Omental fat pad (tissue), 4 donors: ENCODE measurements around the gene LOXL3. TPM values are rescaled to one million over a fixed set of nuclear protein-coding genes. Genes with fewer than 3 reads are reported as not detected.

Source experiments
- ATAC-seq: fragments of 150-250 bp; one replicate; pipeline ENCODE4 v1.9.1; 2016; ENCODE audit warnings: mild to moderate bottlenecking, moderate library complexity; ENCODE audit not compliant: low FRiP score
- DNase-seq: peaks from one replicate; pipeline ENCODE4 v3.0.0-alpha.2; 2019; ENCODE audit warnings: low spot score
- total RNA-seq, 4 donors: library from RNA; depleted of rRNA; stranded (reverse); fragments of >200 nt; gene quantifications; one replicate each; pipeline ENCODE4 v1.1.0, GENCODE V29; 2016
- TF ChIP-seq, protein P1 (sequence below), 3 donors: fragments of 450-650 bp; IDR thresholded peaks; one replicate each; pipeline ENCODE4 v1.5.1; 2016 to 2017; ENCODE audit warnings: antibody characterized with exemption in 3 of 3, mild to moderate bottlenecking in 3 of 3, moderate library complexity in 2 of 3

The LOXL3 gene
- total RNA-seq, 4 donors from 2014 or later = 7.5 to 12.4 (median 9.1) TPM

DNA sequence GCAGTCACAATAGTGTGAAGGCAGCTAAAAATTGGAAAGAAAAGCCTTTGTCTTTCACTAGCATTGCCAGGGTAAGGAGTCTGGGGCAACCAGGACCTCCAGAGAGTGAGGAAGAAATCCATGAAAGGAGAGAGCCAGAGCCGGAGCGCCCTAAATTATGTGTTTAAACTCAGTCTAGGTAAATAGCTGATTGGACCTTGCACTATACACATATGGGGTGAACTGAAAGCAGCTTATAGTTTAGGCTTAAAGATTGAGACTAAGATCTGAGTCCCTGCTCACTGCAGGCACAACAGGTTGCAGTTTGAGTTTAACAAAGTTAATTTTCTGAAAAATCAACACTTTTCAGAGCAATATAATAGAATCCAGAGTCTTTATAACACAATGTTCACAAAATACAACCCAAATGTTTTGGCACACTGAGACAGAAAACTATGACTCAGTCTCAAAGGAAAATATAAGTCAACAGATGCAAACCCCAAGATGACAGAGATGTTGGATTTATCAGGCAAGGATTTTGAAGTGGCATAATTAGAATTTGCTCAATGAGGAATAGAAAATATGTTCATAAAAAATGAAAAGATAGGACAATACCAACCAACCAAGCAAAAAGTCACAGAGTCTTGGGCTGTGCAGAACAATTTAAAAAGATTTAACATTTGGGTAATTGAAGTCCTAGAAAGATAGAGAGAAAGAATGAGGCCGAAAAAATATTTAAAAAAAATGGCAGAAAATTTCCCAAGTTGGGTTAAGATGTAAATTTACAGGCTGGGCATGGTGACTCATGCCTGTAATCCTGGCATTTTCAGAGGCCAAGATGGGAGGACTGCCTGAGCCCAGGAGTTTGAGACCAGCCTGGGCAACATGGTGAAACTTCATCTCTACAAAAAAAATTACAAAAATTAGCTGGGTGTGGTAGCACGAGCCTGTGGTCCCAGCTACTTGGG, 40.4 kb upstream of the LOXL3 start:
- TF ChIP-seq, protein P1, sequence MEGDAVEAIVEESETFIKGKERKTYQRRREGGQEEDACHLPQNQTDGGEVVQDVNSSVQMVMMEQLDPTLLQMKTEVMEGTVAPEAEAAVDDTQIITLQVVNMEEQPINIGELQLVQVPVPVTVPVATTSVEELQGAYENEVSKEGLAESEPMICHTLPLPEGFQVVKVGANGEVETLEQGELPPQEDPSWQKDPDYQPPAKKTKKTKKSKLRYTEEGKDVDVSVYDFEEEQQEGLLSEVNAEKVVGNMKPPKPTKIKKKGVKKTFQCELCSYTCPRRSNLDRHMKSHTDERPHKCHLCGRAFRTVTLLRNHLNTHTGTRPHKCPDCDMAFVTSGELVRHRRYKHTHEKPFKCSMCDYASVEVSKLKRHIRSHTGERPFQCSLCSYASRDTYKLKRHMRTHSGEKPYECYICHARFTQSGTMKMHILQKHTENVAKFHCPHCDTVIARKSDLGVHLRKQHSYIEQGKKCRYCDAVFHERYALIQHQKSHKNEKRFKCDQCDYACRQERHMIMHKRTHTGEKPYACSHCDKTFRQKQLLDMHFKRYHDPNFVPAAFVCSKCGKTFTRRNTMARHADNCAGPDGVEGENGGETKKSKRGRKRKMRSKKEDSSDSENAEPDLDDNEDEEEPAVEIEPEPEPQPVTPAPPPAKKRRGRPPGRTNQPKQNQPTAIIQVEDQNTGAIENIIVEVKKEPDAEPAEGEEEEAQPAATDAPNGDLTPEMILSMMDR (IDR thresholded peaks at IDR 0.05) = no peak
- ATAC-seq (no peak), DNase-seq (no peak)

DNA sequence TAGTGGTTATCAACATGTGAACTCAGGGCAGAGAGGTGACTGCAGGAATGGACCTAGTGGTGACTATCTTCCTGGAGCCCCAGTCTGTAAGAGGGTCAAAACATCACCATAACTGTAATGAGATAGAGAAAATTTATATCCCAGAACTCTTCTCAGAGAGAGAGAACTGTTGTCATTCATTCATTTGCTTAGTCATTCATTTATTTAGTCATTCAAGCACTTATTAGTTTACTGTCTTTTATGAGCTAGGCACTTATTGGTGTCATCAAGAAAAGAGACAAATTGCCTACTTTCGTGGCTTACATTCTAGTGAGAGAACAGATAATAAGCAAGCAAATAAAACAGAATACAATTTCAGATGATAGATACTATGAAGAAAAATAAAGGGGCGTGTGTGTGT, 34.9 kb upstream of the LOXL3 start:
- DNase-seq (no peak), ATAC-seq (no peak)
- TF ChIP-seq, protein P1 (IDR thresholded peaks at IDR 0.05) = no peak

DNA sequence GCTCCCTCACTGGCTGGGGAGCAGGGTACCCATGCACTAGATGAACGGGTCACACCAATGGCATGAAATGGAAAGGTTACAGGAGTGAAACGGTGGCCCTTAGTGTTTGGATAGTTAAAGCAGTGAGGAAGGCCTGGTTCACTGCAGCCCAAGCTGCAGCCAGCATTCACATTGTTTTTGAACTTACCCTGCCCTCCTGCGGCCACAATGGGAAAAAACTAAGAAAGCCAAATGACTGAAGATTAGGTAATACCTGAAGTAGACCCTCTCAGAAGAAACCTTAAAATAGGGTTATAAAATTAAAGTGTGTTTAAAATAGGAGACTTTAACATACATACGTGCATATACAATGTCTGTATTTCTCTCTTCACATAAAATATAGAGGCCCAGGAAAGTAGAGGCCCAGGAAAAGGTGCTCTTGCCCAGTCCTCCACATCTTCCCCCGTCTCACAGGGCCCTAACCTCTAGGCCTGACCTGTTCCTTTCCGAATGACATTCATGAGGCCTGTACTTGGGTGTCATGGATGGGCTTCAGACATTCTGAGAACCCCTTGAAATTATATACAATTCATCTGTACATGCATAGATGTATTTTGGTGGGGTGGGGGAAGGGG, 34.0 kb upstream of the LOXL3 start:
- ATAC-seq (peak; percentile 73), DNase-seq (no peak)
- TF ChIP-seq, protein P1 (IDR thresholded peaks at IDR 0.05) = peak in 1 of 3 donors; percentile 13

DNA sequence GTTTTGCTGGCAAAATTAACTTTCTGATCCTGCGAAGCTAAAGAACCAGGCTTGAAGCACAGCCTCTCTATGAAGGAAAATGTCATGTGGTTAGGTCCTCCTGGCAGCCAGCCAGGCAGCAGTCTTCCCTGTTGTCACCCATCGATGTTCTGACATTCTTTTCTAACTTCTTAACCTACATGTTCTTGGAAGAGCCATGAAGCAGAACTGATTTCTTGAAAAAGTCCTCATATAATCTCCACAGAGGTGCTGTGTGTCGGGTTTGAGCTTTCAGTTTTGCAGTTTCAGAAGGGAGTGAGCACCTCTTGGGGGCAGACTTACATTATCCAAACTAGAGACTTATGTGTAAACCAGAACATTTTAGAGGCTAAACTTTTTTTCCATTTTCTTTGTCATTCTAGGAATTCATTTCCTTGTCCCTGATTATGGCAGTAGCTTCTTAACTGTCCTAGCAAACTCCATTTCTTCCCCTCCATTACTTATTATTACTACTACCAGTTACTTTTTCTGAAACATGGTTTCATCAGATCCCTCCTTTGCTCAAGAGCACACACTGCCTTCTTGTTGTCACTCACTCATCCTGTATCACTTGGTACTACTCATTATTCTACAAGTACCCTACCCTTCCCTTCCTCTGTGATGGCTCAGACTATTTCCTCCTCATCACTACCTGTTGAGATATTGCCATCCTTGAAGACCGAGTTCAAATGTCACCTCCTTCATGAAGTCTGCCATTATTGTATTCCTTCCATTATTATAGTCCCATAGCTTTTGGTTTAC, 31.9 kb upstream of the LOXL3 start:
- TF ChIP-seq, protein P1 (IDR thresholded peaks at IDR 0.05) = no peak
- ATAC-seq (no peak), DNase-seq (no peak)

DNA sequence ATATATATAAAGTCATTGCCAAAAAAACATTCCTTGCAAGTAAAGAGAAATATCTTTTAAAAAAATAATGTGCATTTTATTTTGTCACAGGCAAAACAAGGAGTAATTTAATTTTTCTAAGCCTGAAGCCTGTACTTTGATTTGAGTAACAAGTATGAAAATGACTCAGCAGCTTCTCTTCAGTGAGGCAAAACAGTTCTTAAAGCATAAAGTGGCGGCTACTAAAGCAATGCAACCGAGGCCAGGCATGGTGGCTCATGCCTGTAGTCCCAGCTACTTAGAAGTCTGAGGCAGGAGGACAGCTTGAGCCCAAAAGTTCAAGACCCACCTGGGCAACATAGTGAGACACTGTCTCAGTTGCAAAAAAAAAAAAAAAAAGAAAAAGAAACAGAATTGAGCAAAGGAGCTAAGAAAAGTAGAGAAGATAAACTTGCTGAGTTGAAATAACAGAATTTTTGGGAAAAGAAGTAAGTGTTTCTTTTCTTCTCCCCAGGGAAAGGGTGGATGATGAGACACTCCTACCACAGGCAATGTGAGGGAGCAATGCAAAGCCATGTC, 30.4 kb upstream of the LOXL3 start:
- TF ChIP-seq, protein P1 (IDR thresholded peaks at IDR 0.05) = no peak
- ATAC-seq (no peak), DNase-seq (no peak)

DNA sequence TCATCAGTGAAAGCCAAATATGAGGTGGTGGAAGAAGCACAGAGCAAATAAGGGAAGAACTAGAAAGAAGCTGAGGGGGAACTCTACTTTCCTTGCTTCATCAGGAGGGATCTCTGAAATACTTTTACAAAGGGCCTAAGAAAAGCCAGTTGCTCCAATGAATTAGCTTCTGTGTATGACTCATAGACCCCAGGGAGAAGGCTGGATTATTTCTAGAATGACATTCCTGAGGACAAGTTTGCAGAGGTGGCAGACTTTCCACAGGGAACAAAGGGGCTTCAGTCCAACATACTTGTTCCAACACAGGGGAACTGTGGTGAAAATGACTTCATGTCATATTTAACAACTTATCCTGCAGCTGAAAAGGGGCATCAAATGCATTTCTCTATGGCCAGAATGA, 29.8 kb upstream of the LOXL3 start:
- TF ChIP-seq, protein P1 (IDR thresholded peaks at IDR 0.05) = no peak
- ATAC-seq (no peak), DNase-seq (no peak)
